CD4-positive, CD25-positive, alpha-beta regulatory T cell (primary cell): ENCODE measurements around the gene SUSD4. TPM values are rescaled to one million over a fixed set of nuclear protein-coding genes. Genes with fewer than 3 reads are reported as not detected.

Experiments
- ATAC-seq, 2 donors: fragments of 150-1000 bp; cut with Tn5 transposase; one replicate each; pipeline ENCODE4 v1.10.0; 2021; ENCODE audit warnings: low read depth in 2 of 2, moderate number of reproducible peaks in 2 of 2, moderate library complexity in 1 of 2
- DNase-seq, 3 donors: peaks; one replicate each; pipeline versions ENCODE4 v3.0.0 to v3.0.0-alpha.2; 2012 to 2022; ENCODE audit warnings: mixed read lengths in 1 of 3
- H3K27ac ChIP-seq: one replicate; pipeline ENCODE4 v1.7.0; 2013; ENCODE audit warnings: mild to moderate bottlenecking, low read length; ENCODE audit not compliant: insufficient read depth, poor library complexity, severe bottlenecking
- H3K27me3 ChIP-seq: one replicate; pipeline ENCODE4 v1.7.0; 2013; ENCODE audit warnings: low read length; ENCODE audit not compliant: control insufficient read depth, insufficient read depth
- H3K36me3 ChIP-seq: one replicate; pipeline ENCODE4 v1.7.0; 2013; ENCODE audit warnings: mild to moderate bottlenecking, low read length, moderate library complexity; ENCODE audit not compliant: control insufficient read depth, insufficient read depth
- H3K4me1 ChIP-seq: 2 replicates; pipeline ENCODE4 v1.7.0; 2013; ENCODE audit warnings: mild to moderate bottlenecking, low read length; ENCODE audit not compliant: insufficient read depth, control insufficient read depth, poor library complexity, severe bottlenecking
- H3K4me3 ChIP-seq: one replicate; pipeline ENCODE4 v1.7.0; 2013; ENCODE audit warnings: low read depth, mild to moderate bottlenecking, low read length, moderate library complexity
- H3K9me3 ChIP-seq, 2 experiments: 1 replicate in 1 of 2; 2 replicates in 1 of 2; pipeline ENCODE4 v1.7.0; 2013; ENCODE audit warnings: low read length in 2 of 2, mild to moderate bottlenecking in 1 of 2, moderate library complexity in 1 of 2; ENCODE audit not compliant: control insufficient read depth in 2 of 2
- H3K27ac Mint-ChIP-seq, 3 donors: one replicate each; pipeline ENCODE4 v1.8.0; 2020 to 2022; ENCODE audit warnings: mild to moderate bottlenecking in 3 of 3, mixed read lengths in 3 of 3, moderate library complexity in 2 of 3
- H3K27me3 Mint-ChIP-seq: one replicate; pipeline ENCODE4 v1.8.0; 2022; ENCODE audit warnings: mild to moderate bottlenecking, mixed read lengths
- H3K36me3 Mint-ChIP-seq: one replicate; pipeline ENCODE4 v1.8.0; 2020; ENCODE audit warnings: mixed read lengths
- H3K4me1 Mint-ChIP-seq, 4 donors: one replicate each; pipeline ENCODE4 v1.8.0; 2020 to 2022; ENCODE audit warnings: mixed read lengths in 4 of 4, mild to moderate bottlenecking in 1 of 4
- H3K4me3 Mint-ChIP-seq, 4 donors: one replicate each; pipeline ENCODE4 v1.8.0; 2020 to 2022; ENCODE audit warnings: mild to moderate bottlenecking in 4 of 4, mixed read lengths in 4 of 4, moderate library complexity in 3 of 4
- H3K9me3 Mint-ChIP-seq, 7 donors: one replicate each; pipeline ENCODE4 v1.8.0; 2020 to 2022; ENCODE audit warnings: mixed read lengths in 7 of 7, mild to moderate bottlenecking in 3 of 7, moderate library complexity in 2 of 7
- polyA plus RNA-seq, 4 donors: library from polyadenylated mRNA; unstranded; fragments of 300-500 nt; fragmentation: Illumina TruSeq; gene quantifications; one replicate each; pipeline ENCODE4 v1.2.3, GENCODE V29; 2021
- total RNA-seq: library from RNA; stranded (reverse); gene quantifications from one replicate; pipeline ENCODE4 v1.2.3, GENCODE V29; 2022

Gene SUSD4
- total and polyA plus RNA-seq, 5 donors from 2014 or later: 2.4 to 6.5 (median 5.0) TPM

GRCh38 chr1:223326776-223327175 lies 37.2 kb downstream of the SUSD4 start:
- no peak for ATAC-seq
- peaks cover 0 to 4% (median 0%) of the 10 kb centered on the region in 7 donors for H3K9me3 Mint-ChIP-seq

GRCh38 chr1:223323491-223324484 lies 40.2 kb downstream of the SUSD4 start:
- Mint-ChIP-seq H3K27me3 (peaks cover 5% of the 10 kb centered on the region), H3K4me3 (no peak overlapping the region), H3K4me1 (peaks cover 0 to 18% (median 8%) of the 10 kb centered on the region in 4 donors), H3K36me3 (peaks cover 4% of the 10 kb centered on the region), H3K27ac (peak overlapping the region; percentile 13 to 91 (median 33)), H3K9me3 (peaks cover 0 to 1% (median 0%) of the 10 kb centered on the region in 7 donors)
- Histone ChIP-seq H3K4me3 (no peak overlapping the region), H3K9me3 (no peaks in the 10 kb centered on the region), H3K36me3 (no peaks in the 10 kb centered on the region), H3K4me1 (no peaks in the 10 kb centered on the region), H3K27ac (no peak overlapping the region), H3K27me3 (no peaks in the 10 kb centered on the region)
- DNase-seq (no peak), ATAC-seq (no peak)

More at GRCh38 chr1:223326776-223327175, 37.2 kb downstream of the SUSD4 start:
- Histone ChIP-seq H3K9me3 (no peaks in the 10 kb centered on the region), H3K27me3 (no peaks in the 10 kb centered on the region), H3K36me3 (no peaks in the 10 kb centered on the region), H3K27ac (no peak overlapping the region), H3K4me3 (no peak overlapping the region), H3K4me1 (no peaks in the 10 kb centered on the region)
- DNase-seq: no peak
- no peaks in the 10 kb centered on the region for H3K36me3 Mint-ChIP-seq
- H3K27ac Mint-ChIP-seq: no peak overlapping the region
- no peak overlapping the region for H3K4me3 Mint-ChIP-seq
- peaks cover 0 to 26% (median 9%) of the 10 kb centered on the region in 4 donors for H3K4me1 Mint-ChIP-seq
- H3K27me3 Mint-ChIP-seq: peaks cover 5% of the 10 kb centered on the region

- peak overlapping the region in 1 of 4 donors; percentile 45 for H3K4me3 Mint-ChIP-seq
- H3K27ac Mint-ChIP-seq: peak overlapping the region in 2 of 3 donors; percentile 13 to 70
- H3K36me3 Mint-ChIP-seq: peaks cover 4% of the 10 kb centered on the region
Observed at GRCh38 chr1:223322868-223323267, 41.1 kb downstream of the SUSD4 start.

GRCh38 chr1:223320959-223321358 lies 43.0 kb downstream of the SUSD4 start:
- Histone ChIP-seq H3K27me3 (no peaks in the 10 kb centered on the region), H3K36me3 (no peaks in the 10 kb centered on the region), H3K4me1 (no peaks in the 10 kb centered on the region), H3K9me3 (no peaks in the 10 kb centered on the region), H3K27ac (no peak overlapping the region), H3K4me3 (no peak overlapping the region)
- Mint-ChIP-seq H3K27ac (no peak overlapping the region), H3K9me3 (peaks cover 0 to 2% (median 0%) of the 10 kb centered on the region in 7 donors), H3K4me3 (no peak overlapping the region), H3K27me3 (no peaks in the 10 kb centered on the region), H3K4me1 (peaks cover 0 to 18% (median 8%) of the 10 kb centered on the region in 4 donors), H3K36me3 (peaks cover 4% of the 10 kb centered on the region)
- DNase-seq (no peak), ATAC-seq (no peak)

More at GRCh38 chr1:223322868-223323267, 41.1 kb downstream of the SUSD4 start:
- no peaks in the 10 kb centered on the region for H3K27me3 ChIP-seq
- H3K4me1 Mint-ChIP-seq: peaks cover 0 to 18% (median 8%) of the 10 kb centered on the region in 4 donors
- H3K9me3 Mint-ChIP-seq: peaks cover 0 to 1% (median 0%) of the 10 kb centered on the region in 7 donors
- DNase-seq (no peak), ATAC-seq (no peak)
- H3K4me3 ChIP-seq: no peak overlapping the region
- no peaks in the 10 kb centered on the region for H3K4me1 ChIP-seq
- H3K9me3 ChIP-seq: no peaks in the 10 kb centered on the region
- H3K36me3 ChIP-seq: no peaks in the 10 kb centered on the region
- H3K27me3 Mint-ChIP-seq: peaks cover 5% of the 10 kb centered on the region
- no peak overlapping the region for H3K27ac ChIP-seq

GRCh38 chr1:223319905-223320580 lies 43.9 kb downstream of the SUSD4 start:
- Mint-ChIP-seq H3K4me3 (no peak overlapping the region), H3K27me3 (no peaks in the 10 kb centered on the region)
- no peaks in the 10 kb centered on the region for H3K27me3 ChIP-seq

GRCh38 chr1:223319398-223319797 lies 44.6 kb downstream of the SUSD4 start:
- Histone ChIP-seq H3K27me3 (no peaks in the 10 kb centered on the region), H3K36me3 (no peaks in the 10 kb centered on the region), H3K27ac (no peak overlapping the region), H3K4me3 (no peak overlapping the region), H3K4me1 (no peaks in the 10 kb centered on the region), H3K9me3 (no peaks in the 10 kb centered on the region)
- Mint-ChIP-seq H3K4me3 (peak overlapping the region in 1 of 4 donors; percentile 29), H3K9me3 (peaks cover 0 to 4% (median 0%) of the 10 kb centered on the region in 7 donors), H3K27me3 (peaks cover 4% of the 10 kb centered on the region), H3K4me1 (peaks cover 0 to 22% (median 9%) of the 10 kb centered on the region in 4 donors), H3K36me3 (peaks cover 4% of the 10 kb centered on the region), H3K27ac (no peak overlapping the region)
- DNase-seq: no peak
- no peak for ATAC-seq

More at GRCh38 chr1:223319905-223320580, 43.9 kb downstream of the SUSD4 start:
- no peak for DNase-seq
- H3K9me3 ChIP-seq: no peaks in the 10 kb centered on the region
- no peak for ATAC-seq
- peaks cover 0 to 22% (median 10%) of the 10 kb centered on the region in 4 donors for H3K4me1 Mint-ChIP-seq
- peaks cover 0 to 4% (median 0%) of the 10 kb centered on the region in 7 donors for H3K9me3 Mint-ChIP-seq
- H3K4me1 ChIP-seq: no peaks in the 10 kb centered on the region
- H3K4me3 ChIP-seq: no peak overlapping the region
- H3K27ac ChIP-seq: no peak overlapping the region
- no peak overlapping the region for H3K27ac Mint-ChIP-seq
- H3K36me3 ChIP-seq: no peaks in the 10 kb centered on the region
- peaks cover 4% of the 10 kb centered on the region for H3K36me3 Mint-ChIP-seq

- peaks cover 3% of the 10 kb centered on the region for H3K36me3 Mint-ChIP-seq
- peaks cover 8% of the 10 kb centered on the region for H3K27me3 Mint-ChIP-seq
- H3K9me3 Mint-ChIP-seq: peaks cover 0 to 2% (median 0%) of the 10 kb centered on the region in 7 donors
- no peak overlapping the region for H3K27ac ChIP-seq
- DNase-seq (no peak), ATAC-seq (no peak)
- H3K36me3 ChIP-seq: no peaks in the 10 kb centered on the region
- H3K27ac Mint-ChIP-seq: no peak overlapping the region
- no peaks in the 10 kb centered on the region for H3K9me3 ChIP-seq
- H3K4me3 ChIP-seq: no peak overlapping the region
- H3K27me3 ChIP-seq: no peaks in the 10 kb centered on the region
- peaks cover 0 to 5% (median 2%) of the 10 kb centered on the region in 4 donors for H3K4me1 Mint-ChIP-seq
- no peak overlapping the region for H3K4me3 Mint-ChIP-seq
- no peaks in the 10 kb centered on the region for H3K4me1 ChIP-seq
Observed at GRCh38 chr1:223316082-223316481, 47.9 kb downstream of the SUSD4 start.
